HL-60 (cell line): Measurements from ENCODE around the gene DIAPH1.

ENCODE experiments used
- DNase-seq, 2 experiments: peaks; one replicate each; pipeline ENCODE4 v3.0.0-alpha.2; 2010 to 2020; ENCODE audit warnings: low read depth in 1 of 2, low spot score in 1 of 2
- H3K27ac ChIP-seq: fragments of 250-450 bp; sonication (Bioruptor Pico); replicated peaks from 2 replicates; pipeline ENCODE4 v1.5.1; 2020; ENCODE audit warnings: mild to moderate bottlenecking, moderate library complexity
- H3K27me3 ChIP-seq: fragments of 250-450 bp; sonication (Bioruptor Pico); 2 replicates; pipeline ENCODE4 v1.5.1; 2021; ENCODE audit warnings: mild to moderate bottlenecking, moderate library complexity; ENCODE audit not compliant: insufficient read depth, poor library complexity, severe bottlenecking
- H3K4me3 ChIP-seq: replicated peaks from 2 replicates; pipeline ENCODE4 v1.5.1; 2011; ENCODE audit warnings: mild to moderate bottlenecking, control low read depth, low read length; ENCODE audit not compliant: insufficient read depth
- GABPA ChIP-seq: IDR thresholded peaks from 2 replicates; pipeline ENCODE4 v1.6.1; 2012; ENCODE audit warnings: low read depth
- POLR2AphosphoS5 ChIP-seq: IDR thresholded peaks from 2 replicates; pipeline ENCODE4 v1.6.1; 2012; ENCODE audit warnings: low read depth
- SPI1 ChIP-seq: IDR thresholded peaks from 2 replicates; pipeline ENCODE4 v1.6.1; 2012; ENCODE audit warnings: low read depth, mild to moderate bottlenecking, borderline replicate concordance
- TF ChIP-seq, protein P1 (sequence below): IDR thresholded peaks from one replicate; pipeline ENCODE4 v1.5.1; 2011; ENCODE audit warnings: low read length, control low read depth, inconsistent platforms; ENCODE audit not compliant: insufficient read depth
- TF ChIP-seq, protein P2 (sequence below): IDR thresholded peaks from 2 replicates; pipeline ENCODE4 v1.6.1; 2012; ENCODE audit warnings: low read depth; ENCODE audit not compliant: insufficient replicate concordance

DIAPH1 gene

DNA sequence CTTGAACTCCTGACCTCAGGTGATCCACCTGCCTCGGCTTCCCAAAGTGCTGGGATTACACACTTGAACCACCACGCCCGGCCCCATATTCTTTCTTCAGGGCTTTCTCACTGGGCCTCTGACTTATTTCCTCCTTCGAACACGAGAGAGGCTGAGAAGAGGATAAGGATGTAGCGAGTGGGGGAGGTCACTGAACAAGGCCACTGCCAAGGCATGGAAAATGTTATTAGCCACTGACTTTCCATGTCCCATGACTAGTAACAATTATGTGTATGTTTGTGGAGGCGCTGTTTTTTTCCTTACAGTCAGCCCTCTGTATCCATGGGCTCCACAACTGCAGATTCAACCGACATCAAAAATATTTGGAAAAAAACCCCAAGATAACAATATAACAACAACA lies 44.7 kb upstream of the DIAPH1 start:
- H3K27me3 ChIP-seq, result no peaks in the 10 kb centered on the region
- H3K4me3 ChIP-seq, result no peak overlapping the region
- TF ChIP-seq, protein P1, sequence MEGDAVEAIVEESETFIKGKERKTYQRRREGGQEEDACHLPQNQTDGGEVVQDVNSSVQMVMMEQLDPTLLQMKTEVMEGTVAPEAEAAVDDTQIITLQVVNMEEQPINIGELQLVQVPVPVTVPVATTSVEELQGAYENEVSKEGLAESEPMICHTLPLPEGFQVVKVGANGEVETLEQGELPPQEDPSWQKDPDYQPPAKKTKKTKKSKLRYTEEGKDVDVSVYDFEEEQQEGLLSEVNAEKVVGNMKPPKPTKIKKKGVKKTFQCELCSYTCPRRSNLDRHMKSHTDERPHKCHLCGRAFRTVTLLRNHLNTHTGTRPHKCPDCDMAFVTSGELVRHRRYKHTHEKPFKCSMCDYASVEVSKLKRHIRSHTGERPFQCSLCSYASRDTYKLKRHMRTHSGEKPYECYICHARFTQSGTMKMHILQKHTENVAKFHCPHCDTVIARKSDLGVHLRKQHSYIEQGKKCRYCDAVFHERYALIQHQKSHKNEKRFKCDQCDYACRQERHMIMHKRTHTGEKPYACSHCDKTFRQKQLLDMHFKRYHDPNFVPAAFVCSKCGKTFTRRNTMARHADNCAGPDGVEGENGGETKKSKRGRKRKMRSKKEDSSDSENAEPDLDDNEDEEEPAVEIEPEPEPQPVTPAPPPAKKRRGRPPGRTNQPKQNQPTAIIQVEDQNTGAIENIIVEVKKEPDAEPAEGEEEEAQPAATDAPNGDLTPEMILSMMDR, result no peak
- DNase-seq, result no peak
- H3K27ac ChIP-seq, result no peak overlapping the region

DNA sequence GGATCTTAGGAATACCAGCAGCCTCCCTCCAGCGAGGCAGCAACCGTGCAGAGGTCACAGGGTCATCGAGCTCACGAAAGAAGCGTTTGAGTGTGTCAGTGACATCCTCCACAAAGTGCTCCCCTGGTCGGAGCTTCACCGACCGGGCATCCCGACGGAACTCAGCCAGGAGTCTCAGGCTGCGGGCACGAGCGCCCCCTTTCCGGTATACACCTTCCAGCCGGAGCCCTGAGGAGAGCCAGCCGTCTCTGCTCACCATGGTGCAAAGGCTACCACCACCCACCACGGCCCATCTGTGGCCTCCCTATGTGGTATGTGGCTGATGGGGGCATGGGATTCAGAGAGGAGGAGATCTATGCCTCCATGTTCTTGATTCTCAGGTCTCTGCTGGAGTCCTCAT lies 43.2 kb upstream of the DIAPH1 start:
- TF ChIP-seq GABPA, result no peak
- TF ChIP-seq POLR2AphosphoS5, result no peak
- TF ChIP-seq, protein P1, result no peak
- Histone ChIP-seq H3K4me3 (no peak overlapping the region), H3K27ac (no peak overlapping the region), H3K27me3 (no peaks in the 10 kb centered on the region)
- DNase-seq, result no peak

DNA sequence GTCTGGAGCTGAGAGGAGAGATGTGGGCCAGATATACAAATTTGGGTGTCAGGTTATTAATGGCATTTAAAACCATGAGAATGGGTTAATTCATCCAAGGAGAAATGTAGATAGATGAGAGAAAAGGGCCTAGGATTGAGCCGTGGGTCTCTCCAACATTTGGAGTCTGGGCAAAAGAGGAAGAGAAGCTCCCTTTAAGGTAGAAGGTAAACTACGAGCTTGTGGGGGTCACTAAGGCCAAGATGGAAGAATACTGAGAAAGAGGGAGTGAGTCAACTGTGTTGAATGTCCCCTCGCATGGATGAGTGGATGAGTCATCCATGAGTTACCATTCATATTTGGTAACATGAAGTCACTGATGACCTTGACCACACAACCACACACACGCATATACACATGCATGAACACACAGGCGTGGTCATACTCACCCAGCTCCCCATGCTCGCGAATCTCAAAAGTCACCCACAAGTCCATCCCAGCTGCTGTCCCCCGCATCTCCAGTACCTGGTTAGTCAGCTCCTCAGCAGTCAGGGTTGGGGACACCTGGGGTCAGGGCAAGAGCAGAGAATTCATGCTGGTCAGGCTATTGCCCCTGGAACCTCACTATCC lies 39.2 kb upstream of the DIAPH1 start:
- H3K27ac ChIP-seq, result no peak overlapping the region
- TF ChIP-seq, protein P1, result no peak
- no peak for TF ChIP-seq GABPA
- TF ChIP-seq, protein P2, sequence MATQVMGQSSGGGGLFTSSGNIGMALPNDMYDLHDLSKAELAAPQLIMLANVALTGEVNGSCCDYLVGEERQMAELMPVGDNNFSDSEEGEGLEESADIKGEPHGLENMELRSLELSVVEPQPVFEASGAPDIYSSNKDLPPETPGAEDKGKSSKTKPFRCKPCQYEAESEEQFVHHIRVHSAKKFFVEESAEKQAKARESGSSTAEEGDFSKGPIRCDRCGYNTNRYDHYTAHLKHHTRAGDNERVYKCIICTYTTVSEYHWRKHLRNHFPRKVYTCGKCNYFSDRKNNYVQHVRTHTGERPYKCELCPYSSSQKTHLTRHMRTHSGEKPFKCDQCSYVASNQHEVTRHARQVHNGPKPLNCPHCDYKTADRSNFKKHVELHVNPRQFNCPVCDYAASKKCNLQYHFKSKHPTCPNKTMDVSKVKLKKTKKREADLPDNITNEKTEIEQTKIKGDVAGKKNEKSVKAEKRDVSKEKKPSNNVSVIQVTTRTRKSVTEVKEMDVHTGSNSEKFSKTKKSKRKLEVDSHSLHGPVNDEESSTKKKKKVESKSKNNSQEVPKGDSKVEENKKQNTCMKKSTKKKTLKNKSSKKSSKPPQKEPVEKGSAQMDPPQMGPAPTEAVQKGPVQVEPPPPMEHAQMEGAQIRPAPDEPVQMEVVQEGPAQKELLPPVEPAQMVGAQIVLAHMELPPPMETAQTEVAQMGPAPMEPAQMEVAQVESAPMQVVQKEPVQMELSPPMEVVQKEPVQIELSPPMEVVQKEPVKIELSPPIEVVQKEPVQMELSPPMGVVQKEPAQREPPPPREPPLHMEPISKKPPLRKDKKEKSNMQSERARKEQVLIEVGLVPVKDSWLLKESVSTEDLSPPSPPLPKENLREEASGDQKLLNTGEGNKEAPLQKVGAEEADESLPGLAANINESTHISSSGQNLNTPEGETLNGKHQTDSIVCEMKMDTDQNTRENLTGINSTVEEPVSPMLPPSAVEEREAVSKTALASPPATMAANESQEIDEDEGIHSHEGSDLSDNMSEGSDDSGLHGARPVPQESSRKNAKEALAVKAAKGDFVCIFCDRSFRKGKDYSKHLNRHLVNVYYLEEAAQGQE, result no peak
- no peak for TF ChIP-seq SPI1
- no peak for TF ChIP-seq POLR2AphosphoS5
- no peak overlapping the region for H3K4me3 ChIP-seq
- no peak for DNase-seq
- no peaks in the 10 kb centered on the region for H3K27me3 ChIP-seq

DNA sequence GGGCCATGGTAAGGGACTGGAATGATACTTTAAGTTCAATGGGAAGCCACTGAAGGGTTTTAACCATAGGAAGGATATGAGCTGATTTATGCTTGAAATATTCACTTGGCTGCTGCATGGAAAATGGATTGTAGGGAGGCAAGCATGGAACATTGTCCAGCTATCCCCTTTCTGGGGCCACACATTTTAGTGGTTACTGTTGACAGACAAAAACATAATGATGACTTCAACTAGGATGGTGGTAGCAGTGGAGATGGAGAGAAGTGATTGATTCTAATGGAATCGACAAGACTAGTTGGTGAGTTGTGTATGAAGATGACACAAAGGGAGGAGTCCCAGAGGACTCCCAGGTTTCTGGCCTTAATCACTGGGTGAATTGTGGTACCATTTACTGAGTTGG lies 38.6 kb upstream of the DIAPH1 start:
- Histone ChIP-seq H3K4me3 (no peak overlapping the region), H3K27ac (no peak overlapping the region), H3K27me3 (no peaks in the 10 kb centered on the region)
- TF ChIP-seq, protein P1, result no peak
- TF ChIP-seq, protein P2, result no peak
- TF ChIP-seq SPI1 (no peak), GABPA (no peak), POLR2AphosphoS5 (no peak)
- DNase-seq, result no peak
